Calu3 (cell line): Measurements from ENCODE around the gene SPATA21. TPM values are rescaled to one million over a fixed set of nuclear protein-coding genes. Genes with fewer than 3 reads are reported as not detected.

Experiments
- BruUV-seq: library from RNA; stranded (reverse); fragments of 400-500 nt; replicated peaks from 2 replicates; lab custom pipeline; 2021; lab: Mats Ljungman, UMichigan
- CTCF ChIA-PET: fragments of 300-600 bp; sonication (Branson Sonifier 250); formaldehyde crosslinking; loops from one replicate; lab custom pipeline; 2022; ENCODE audit warnings: antibody characterized with exemption; lab: Charles Lee
- DNase-seq: peaks from one replicate; pipeline ENCODE4 v3.0.0; 2022
- H3K27ac Mint-ChIP-seq: one replicate; pipeline ENCODE4 v1.8.0; 2022; ENCODE audit warnings: mixed read lengths; ENCODE audit not compliant: unreplicated experiment
- H3K27me3 Mint-ChIP-seq: one replicate; pipeline ENCODE4 v1.8.0; 2022; ENCODE audit warnings: mixed read lengths; ENCODE audit not compliant: unreplicated experiment
- H3K36me3 Mint-ChIP-seq: one replicate; pipeline ENCODE4 v1.8.0; 2022; ENCODE audit warnings: mild to moderate bottlenecking, moderate library complexity, mixed read lengths; ENCODE audit not compliant: insufficient read depth, unreplicated experiment
- H3K4me1 Mint-ChIP-seq: one replicate; pipeline ENCODE4 v1.8.0; 2022; ENCODE audit warnings: mild to moderate bottlenecking, low read depth, mixed read lengths; ENCODE audit not compliant: unreplicated experiment
- H3K4me3 Mint-ChIP-seq: one replicate; pipeline ENCODE4 v1.8.0; 2022; ENCODE audit warnings: mild to moderate bottlenecking, low read depth, moderate library complexity, mixed read lengths; ENCODE audit not compliant: unreplicated experiment
- H3K9me3 Mint-ChIP-seq: one replicate; pipeline ENCODE4 v1.8.0; 2022; ENCODE audit warnings: low read depth, mixed read lengths; ENCODE audit not compliant: unreplicated experiment
- CTCF ChIP-seq: fragments of 200-600 bp; IDR thresholded peaks from one replicate; pipeline ENCODE4 v1.8.0; 2022; ENCODE audit warnings: antibody characterized with exemption; ENCODE audit not compliant: unreplicated experiment
- intact Hi-C: fragments of 100-400 bp; cut with micrococcal nuclease; formaldehyde crosslinking; loops from one replicate; pipeline ENCODE4 v1.10.0; 2022; ENCODE audit not compliant: unreplicated experiment
- total RNA-seq: library from RNA; stranded (reverse); gene quantifications from 2 replicates; pipeline ENCODE4 v1.2.3, GENCODE V29; 2022

Gene SPATA21
- total RNA-seq, 1 experiment from 2014 or later: not detected

DNA sequence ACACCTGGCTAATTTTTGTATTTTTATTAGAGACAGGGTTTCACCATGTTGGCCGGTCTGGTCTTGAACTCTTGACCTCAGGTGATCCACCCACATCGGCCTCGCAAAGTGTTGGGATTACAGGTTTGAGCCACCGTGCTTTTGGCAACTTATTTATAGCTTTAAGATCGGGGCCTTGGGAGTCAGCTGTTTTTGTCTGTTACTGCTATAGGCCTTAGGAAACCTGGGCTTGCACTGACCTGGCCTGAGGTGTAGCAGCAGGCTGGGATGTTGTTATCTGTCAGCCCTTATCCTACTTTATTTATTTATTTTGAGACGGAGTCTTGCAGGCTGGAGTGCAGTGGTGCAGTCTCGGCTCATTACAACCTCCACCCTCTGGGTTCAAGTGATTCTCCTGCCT lies 58.8 kb downstream of the SPATA21 start:
- Mint-ChIP-seq H3K4me3 (no peak overlapping the region), H3K27ac (no peak overlapping the region), H3K9me3 (peaks cover 2% of the 10 kb centered on the region), H3K27me3 (no peaks in the 10 kb centered on the region), H3K4me1 (peaks cover 19% of the 10 kb centered on the region), H3K36me3 (peaks cover 5% of the 10 kb centered on the region)
- intact Hi-C loops: no loop called here
- no peak for TF ChIP-seq CTCF
- no TSS peak for BruUV-seq
- CTCF ChIA-PET: no interaction called here
- no peak for DNase-seq

DNA sequence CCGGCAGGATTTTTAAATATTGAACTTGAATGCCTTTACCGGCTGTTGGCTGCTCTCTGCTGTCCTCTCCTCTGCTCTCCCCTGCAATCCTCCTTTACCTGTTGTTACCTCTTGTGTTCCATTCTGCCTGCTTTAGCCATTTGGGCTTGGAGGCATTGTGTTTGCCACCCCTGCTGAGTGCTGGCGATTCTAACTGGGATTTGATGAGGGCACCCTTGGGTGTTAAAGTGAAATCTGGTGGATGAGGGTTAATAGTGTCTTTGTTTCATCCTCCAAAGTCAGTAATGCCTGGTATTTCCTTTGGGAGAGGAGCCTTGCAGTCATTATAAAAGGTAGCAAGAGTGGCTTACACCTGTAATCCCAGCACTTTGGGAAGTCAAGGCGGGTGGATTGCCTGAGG lies 60.3 kb downstream of the SPATA21 start:
- CTCF ChIA-PET: interaction anchor here (0.6 kb wide), 1 partner anchor 633 kb away, joined by 3 read pairs; no protein-coding TSS in a partner anchor
- no TSS peak for BruUV-seq

DNA sequence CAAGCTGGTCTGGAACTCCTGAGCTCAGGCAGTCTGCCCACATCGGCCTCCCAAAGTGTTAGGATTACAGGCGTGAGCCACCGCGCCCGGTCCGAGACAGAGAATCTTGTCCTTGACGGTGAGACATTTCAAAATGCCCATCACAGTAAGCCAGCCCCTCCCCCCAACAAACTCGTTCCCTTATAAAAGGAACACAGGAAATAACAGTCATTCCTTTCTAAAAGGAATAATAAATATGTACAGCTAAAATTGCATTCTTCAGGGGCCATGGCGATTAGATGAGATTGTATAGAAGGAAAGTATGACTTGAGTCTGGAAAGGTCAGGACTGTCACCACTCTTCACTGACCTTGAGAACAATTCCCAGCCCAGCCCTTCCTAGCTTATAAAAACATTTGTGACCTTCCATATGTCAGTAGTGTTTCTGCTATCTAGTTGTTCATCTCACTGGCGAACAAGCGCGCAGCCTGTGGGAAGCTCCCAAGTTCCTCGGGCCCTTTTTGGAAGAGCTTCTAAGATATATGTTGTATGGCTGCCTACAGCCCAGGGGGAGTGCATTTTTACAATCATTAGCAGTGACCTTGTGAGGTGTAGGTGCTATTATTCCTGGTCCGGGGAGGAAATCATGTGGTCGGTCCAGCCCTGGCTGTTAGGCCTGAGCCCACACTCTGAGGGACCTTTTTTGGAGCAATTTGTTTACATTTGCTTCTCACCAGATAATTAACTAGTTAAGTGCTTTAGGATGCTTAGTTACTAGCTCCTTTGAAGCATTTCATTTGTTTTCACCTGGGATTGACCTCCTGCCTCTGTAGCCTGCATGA lies 61.5 kb downstream of the SPATA21 start:
- no TSS peak for BruUV-seq
- Mint-ChIP-seq H3K4me1 (peaks cover 25% of the 10 kb centered on the region), H3K9me3 (no peaks in the 10 kb centered on the region), H3K27me3 (no peaks in the 10 kb centered on the region), H3K4me3 (no peak overlapping the region), H3K36me3 (peaks cover 11% of the 10 kb centered on the region), H3K27ac (no peak overlapping the region)
- no peak for DNase-seq
- CTCF ChIA-PET: no interaction called here
- TF ChIP-seq CTCF: no peak
- intact Hi-C loops: no loop called here

More for the DNA sequence above, 60.3 kb downstream of the SPATA21 start:
- H3K27ac Mint-ChIP-seq: no peak overlapping the region
- DNase-seq: no peak
- no peak for TF ChIP-seq CTCF
- H3K36me3 Mint-ChIP-seq: peaks cover 11% of the 10 kb centered on the region
- peaks cover 24% of the 10 kb centered on the region for H3K4me1 Mint-ChIP-seq
- intact Hi-C loops: no loop called here
- no peak overlapping the region for H3K4me3 Mint-ChIP-seq
- no peaks in the 10 kb centered on the region for H3K27me3 Mint-ChIP-seq
- H3K9me3 Mint-ChIP-seq: no peaks in the 10 kb centered on the region

GRCh38 chr1:16374266-16374665 lies 63.0 kb downstream of the SPATA21 start:
- Mint-ChIP-seq H3K9me3 (no peaks in the 10 kb centered on the region), H3K27me3 (no peaks in the 10 kb centered on the region), H3K4me1 (peaks cover 29% of the 10 kb centered on the region), H3K36me3 (peaks cover 11% of the 10 kb centered on the region), H3K4me3 (no peak overlapping the region), H3K27ac (no peak overlapping the region)
- intact Hi-C loops: no loop called here
- TF ChIP-seq CTCF: no peak
- DNase-seq: no peak
- BruUV-seq: no TSS peak
- CTCF ChIA-PET: no interaction called here
